Fibroblast of peridontal ligament (primary cell): ENCODE results near the gene MAML2.

Source experiments
- DNase-seq: peaks from one replicate; pipeline ENCODE4 v3.0.0-alpha.2; 2010; ENCODE audit errors: extremely low read depth

The MAML2 gene

GRCh38 chr11:96127596-96127959 is 215.4 kb downstream of the MAML2 start:
- DNase-seq = peak; percentile 69

- peak; percentile 45 for DNase-seq
These were observed 215.9 kb downstream of the MAML2 start for GRCh38 chr11:96126917-96127595.

- DNase-seq = no peak
These were observed 217.6 kb downstream of the MAML2 start for GRCh38 chr11:96125400-96125799.

DNA sequence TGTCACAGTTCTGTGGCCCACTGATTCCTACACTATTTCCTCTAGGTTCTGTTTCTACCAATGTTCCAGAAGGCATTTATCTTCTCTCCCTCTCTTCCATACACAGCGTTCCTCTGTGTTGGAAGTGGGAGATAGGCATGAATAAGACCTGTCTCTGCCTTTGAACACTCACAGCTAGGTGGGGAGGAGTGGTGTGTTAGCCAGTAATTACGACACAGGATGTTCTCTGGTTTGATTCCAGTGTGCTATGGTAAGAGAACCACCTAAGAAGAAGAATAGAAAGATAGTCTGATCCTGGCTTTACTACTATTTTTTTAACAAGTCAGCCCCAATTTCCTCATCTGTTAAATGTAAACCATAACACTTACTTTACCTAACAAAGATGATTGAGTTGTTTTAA is 218.8 kb downstream of the MAML2 start:
- no peak for DNase-seq

DNA sequence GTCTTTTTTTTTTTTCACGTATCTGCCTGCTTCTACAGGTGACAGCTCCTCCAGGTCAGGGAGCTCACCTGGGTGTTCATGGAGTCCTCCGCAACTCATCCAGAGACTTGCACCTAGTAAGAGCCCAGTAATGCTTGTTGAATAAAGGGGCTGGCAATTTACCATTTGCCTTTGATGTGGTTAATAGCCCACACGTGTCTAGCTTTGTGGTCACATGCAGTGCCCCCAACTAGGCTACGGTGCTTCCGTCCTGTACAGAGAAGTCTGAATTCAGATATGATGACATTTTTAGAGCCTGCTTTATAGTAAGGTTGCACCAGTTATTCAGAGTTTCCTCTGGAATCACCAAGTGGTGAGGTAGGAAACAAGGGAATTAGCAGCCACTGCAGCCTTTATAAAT is 219.7 kb downstream of the MAML2 start:
- no peak for DNase-seq

- DNase-seq = peak; percentile 67
These were observed 220.4 kb downstream of the MAML2 start for GRCh38 chr11:96122601-96123074.

DNA sequence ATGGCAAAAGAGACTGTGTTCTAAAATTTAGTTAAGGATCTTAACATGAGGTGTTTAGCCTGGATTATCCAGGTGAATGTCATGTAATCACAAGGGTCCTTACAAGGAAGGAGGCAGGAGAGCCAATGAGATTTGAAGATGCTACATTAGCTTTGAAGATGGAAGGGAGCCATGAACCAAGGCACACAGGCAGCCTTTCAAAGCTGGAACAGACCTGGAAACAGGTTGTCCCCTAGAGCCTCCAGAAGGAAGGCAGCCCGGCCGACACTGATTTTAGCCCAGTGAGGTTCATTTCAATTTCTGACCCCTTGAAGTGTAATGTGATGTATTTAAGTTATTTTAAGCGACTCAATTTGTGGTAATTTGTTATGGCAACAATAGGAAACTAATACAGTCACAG is 223.8 kb downstream of the MAML2 start:
- no peak for DNase-seq

DNA sequence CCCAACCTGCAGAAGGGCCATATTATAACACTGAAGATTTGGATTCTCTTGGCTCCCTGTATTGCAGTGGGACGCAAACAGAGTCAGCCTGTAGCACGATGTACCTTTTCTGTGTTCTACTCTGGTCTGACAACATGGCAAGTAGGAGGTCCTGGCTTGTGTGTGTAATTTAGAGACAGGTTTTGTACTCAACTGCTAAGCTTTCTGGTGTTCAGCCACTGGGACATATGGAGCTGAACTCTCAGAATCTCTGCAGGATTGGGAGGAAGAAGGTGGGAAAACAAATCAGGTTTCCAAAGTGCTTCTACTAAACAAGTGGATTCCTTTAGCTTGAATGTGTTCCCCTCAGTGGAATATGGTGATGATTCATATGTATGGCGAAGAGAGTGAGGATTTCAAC is 226.6 kb downstream of the MAML2 start:
- DNase-seq = no peak

GRCh38 chr11:96114178-96115064 is 228.6 kb downstream of the MAML2 start:
- DNase-seq = no peak

- DNase-seq = peak; percentile 85
These were observed 229.8 kb downstream of the MAML2 start for GRCh38 chr11:96113193-96113681.

DNA sequence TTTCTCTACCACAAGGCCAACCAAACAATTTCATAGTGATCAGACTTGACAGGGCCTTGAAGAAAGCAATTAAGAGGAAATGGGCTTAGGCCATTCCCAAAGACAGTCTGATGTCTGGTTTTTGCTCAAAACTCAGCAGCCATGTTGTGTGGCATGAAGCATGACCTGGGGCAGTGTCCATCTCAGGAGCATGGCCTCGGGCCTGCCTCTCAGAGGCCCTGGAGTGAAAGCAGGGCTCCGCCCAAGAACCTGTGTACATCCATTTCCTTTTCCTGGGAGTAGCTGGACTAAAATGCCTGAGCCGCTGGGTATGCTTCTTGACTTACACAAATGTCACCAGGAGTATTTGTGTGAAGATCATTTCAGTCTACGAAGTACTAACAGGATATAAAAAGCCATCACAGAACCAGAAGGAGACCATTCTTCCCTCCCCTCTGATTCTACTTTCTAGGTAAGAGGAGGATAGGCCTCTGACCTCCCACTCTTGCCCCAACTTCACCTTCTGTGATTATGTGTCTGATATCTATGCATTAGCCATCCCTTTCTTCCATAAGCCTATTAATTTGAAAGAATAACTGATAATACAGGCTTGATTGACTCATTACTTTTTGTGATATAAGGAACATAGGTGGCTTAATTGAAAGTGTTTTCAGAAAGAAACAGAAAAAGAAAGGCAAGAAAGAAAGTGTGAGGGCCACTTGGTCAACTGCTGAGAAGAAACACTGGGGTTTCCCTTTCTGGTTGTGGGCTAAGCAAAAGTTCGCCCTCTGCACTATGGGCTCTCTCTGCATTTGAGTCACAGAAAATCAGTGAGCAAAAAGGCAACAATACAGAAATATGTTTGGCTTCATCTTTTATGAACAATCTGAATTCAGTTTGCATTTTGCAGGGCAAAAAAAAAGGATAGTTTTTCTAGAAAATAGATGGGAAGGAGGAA is 230.5 kb downstream of the MAML2 start:
- peak; percentile 57 for DNase-seq

DNA sequence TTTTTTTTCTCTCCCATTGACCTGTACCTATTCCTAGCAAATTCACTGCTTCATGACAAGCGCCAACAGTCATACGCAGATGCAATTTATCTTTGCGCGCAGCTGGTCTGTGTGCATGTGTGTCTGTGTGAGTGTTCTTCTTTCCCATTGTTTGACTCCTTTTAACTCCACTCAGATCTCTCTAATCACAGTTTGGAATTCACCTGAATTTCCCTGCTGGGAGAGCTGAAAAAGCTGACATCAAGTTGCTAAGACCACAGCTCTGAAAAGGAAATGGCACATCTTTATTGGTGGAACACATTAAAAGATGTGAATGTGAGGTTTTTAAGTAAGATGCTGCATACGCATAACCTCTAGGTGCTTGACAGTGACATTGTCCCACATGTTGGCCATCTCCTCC is 231.7 kb downstream of the MAML2 start:
- DNase-seq = no peak

GRCh38 chr11:96110302-96110701 is 232.7 kb downstream of the MAML2 start:
- no peak for DNase-seq

DNA sequence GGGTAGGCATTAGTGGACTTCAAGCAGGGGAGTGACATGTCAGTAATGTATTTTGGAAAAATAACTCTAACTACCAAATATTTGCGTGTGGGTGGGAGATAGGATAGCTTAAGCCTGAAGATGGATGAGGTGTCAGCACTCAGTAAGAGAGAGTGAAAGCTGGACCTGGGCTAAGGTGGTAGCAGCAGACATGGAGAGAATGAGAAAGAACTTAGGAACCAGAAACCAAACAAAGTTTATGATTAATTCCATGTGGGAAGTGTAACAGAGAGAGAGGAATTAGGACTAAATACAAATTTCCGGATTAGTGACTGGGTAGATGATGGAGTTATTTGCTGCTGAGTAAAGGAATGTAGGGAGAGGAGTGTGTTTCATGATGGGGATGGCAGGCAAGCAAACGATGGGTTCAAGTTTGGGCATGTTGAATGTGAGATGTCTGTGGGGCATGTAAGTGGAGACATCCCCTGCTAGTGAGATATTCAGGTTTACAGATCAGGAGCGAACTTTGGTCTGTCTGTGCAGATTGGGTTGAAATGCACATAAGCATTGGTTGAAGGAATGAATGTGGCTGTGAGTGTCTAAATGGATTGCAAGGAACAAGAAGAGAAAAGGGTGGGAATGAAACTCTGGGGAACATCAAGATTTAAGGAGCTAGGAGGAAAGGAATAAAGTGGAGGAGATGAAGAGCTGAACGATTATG is 233.5 kb downstream of the MAML2 start:
- DNase-seq = peak; percentile 23

DNA sequence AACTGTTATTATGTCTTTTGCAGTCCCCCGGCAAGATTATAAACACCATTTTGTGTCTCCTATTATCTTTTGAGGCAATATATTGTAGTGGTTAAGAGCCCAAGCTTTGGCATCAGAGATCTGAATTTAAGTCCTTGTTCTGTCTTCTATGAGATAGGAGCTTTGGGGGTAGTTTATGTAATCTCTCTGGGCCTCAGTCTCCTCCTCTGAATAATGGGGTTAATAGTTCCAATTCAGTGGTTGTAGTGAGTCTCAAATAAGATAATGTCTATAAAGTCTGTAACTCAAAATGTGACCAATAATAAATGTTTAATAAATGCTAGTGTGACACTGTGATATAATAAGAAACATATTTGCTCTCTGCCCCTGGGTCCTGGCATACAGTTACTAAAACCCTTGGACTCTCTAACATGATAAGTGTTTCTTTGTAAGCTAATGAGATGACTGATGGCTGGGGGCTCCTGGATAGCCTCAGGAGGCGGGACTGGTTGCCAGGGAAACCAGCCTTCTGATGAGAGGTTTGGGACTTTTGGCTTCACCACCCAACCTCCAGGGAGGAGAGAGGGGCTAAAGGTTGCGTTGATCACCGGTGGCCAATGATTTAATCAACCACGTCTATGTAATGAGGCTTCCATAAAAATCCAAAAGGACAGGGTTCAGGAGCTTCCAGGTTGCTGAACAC is 235.7 kb downstream of the MAML2 start:
- no peak for DNase-seq

DNA sequence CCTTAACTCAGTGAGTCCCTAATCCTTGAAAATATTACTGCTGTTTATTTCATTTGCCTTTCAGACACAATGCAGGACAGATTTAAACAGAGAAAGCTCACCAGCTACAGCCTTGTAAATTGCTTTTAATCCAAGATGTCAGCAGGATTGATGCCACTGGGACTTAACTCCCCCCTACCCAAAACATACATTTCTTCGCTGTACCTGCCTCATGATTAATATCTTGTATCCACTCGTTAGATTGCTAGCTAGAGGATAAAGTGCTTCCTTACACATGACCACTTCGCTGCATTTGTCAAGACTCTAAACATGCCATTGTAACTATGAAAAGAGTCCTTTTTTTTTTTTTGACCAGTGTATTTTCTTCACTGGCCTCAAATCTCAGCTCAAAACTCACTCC is 236.3 kb downstream of the MAML2 start:
- no peak for DNase-seq

GRCh38 chr11:96105944-96106343 is 237.1 kb downstream of the MAML2 start:
- DNase-seq = no peak

DNA sequence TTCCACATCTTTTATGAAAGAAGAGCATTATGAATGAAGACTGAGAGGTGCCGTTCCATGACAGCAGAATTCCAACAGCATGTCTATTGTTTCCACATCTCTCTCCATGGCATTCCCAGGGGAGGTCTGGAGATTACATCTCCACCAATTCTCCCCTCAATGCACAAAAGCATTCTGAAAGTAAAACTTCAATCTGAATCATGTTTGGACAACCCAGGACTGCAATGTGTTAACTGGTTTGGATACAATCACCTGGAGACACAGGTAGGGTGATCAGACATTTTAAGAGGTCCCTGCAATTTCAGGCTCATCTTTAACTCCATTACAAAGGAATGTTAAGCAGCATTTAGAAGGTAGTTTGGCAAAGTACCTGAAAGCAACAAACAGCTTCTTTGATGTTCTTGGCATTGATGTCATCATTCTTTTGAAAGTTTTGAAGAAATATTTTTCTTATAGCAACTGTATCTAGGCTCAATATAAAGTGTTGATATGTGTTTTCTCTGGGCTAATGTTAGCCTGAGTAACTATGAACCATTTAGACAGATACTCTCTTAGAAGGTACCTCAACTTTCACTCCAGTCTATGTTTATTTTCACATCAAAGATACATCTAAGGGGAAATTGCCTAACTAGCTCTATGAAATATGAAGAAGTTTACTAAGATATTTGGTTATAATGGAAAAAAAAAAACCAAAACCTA is 237.6 kb downstream of the MAML2 start:
- peak; percentile 42 for DNase-seq

GRCh38 chr11:96104496-96104895 is 238.5 kb downstream of the MAML2 start:
- no peak for DNase-seq

DNA sequence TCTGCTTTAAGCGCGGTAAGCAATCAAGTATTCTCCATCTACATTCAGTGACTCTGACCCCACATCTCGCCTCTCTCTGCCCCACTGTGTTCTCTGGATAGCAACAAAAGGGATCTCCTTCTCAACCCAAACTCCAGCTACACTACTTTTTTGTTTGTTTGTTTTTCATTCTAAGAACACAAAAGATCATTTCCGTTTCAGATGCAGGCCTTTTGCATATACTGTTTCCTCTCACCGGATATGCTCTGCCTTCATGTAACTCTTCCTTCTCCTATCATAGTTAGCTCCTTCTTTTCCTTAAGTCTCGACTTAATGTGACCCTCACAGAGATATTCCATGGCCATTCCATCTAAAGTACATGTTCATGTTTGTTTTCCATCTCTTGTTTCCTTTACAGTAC is 239.3 kb downstream of the MAML2 start:
- no peak for DNase-seq
